HCT116 (cell line): ENCODE data around the gene LIMS2. TPM values are rescaled to one million over a fixed set of nuclear protein-coding genes. Genes with fewer than 3 reads are reported as not detected.

Experiments
- ATAC-seq: fragments of 200-7000 bp; cut with Tn5 transposase; 2 replicates; pipeline ENCODE4 v1.9.1; 2020; ENCODE audit warnings: mild to moderate bottlenecking, moderate library complexity
- BruUV-seq: library from RNA; stranded (reverse); fragments of 400-500 nt; replicated peaks from 2 replicates; lab custom pipeline; 2021; lab: Mats Ljungman, UMichigan
- CTCF ChIA-PET: fragments of 300-600 bp; sonication (Branson Sonifier 250); formaldehyde crosslinking; loops from one replicate; lab custom pipeline; 2021; ENCODE audit warnings: antibody characterized with exemption; lab: Charles Lee
- POLR2A ChIA-PET: fragments of 300-600, 350-600 bp; sonication (Branson Sonifier 250); formaldehyde crosslinking; loops from one replicate; lab custom pipeline; 2021; ENCODE audit warnings: antibody characterized with exemption; lab: Charles Lee
- RAD21 ChIA-PET, 2 experiments: fragments of 300-600 bp; sonication (Branson Sonifier 250); formaldehyde crosslinking; loops; one replicate each; lab custom pipeline; 2023; ENCODE audit warnings: low total read pairs in 2 of 2; ENCODE audit not compliant: uncharacterized antibody in 2 of 2, unreplicated experiment in 2 of 2, low non-redundant PET in 1 of 2; lab: Charles Lee
- DNase-seq: peaks from one replicate; pipeline ENCODE4 v3.0.0-alpha.2; 2010; ENCODE audit warnings: low read depth, low spot score
- H2AFZ ChIP-seq: fragments of 200-600 bp; shearing (Covaris generic), sonication (generic); 2 replicates; pipeline ENCODE4 v1.6.1; 2017; ENCODE audit warnings: low read depth, mixed run types, mixed read lengths, antibody characterized with exemption, low read length; ENCODE audit not compliant: poor library complexity, severe bottlenecking
- H3K27ac ChIP-seq: 2 replicates; pipeline ENCODE4 v1.5.1; 2012; ENCODE audit warnings: low read depth, low read length
- H3K27me3 ChIP-seq: fragments of 200-600 bp; sonication (generic); 2 replicates; pipeline ENCODE4 v1.6.1; 2016; ENCODE audit warnings: mixed run types, low read length, mixed read lengths; ENCODE audit not compliant: insufficient read depth
- H3K36me3 ChIP-seq, 2 experiments: fragments of 200-500 bp in 1 of 2; fragments of 200-600 bp in 1 of 2; sonication (Bioruptor generic) in 1 of 2; sonication (generic) in 1 of 2; 2 replicates each; pipeline versions ENCODE4 v1.5.1 to v1.6.1; 2014 to 2016; ENCODE audit warnings: low read length in 2 of 2, inconsistent platforms in 1 of 2, mixed read lengths in 1 of 2, mixed run types in 1 of 2; ENCODE audit not compliant: insufficient read depth in 2 of 2, control insufficient read depth in 1 of 2
- H3K4me1 ChIP-seq, 2 experiments: fragments of 200-600 bp in 1 of 2; sonication (generic) in 1 of 2; 2 replicates each; pipeline versions ENCODE4 v1.5.1 to v1.6.1; 2012 to 2017; ENCODE audit warnings: low read length in 2 of 2, inconsistent platforms in 1 of 2, mild to moderate bottlenecking in 1 of 2, mixed read lengths in 1 of 2, mixed run types in 1 of 2, moderate library complexity in 1 of 2; ENCODE audit not compliant: insufficient read depth in 2 of 2, control insufficient read depth in 1 of 2
- H3K4me2 ChIP-seq: fragments of 200-600 bp; sonication (generic); 2 replicates; pipeline ENCODE4 v1.6.1; 2017; ENCODE audit warnings: mixed run types, low read length, mixed read lengths
- H3K4me3 ChIP-seq, 2 experiments: fragments of 200-600 bp in 1 of 2; sonication (generic) in 1 of 2; replicated peaks in 1 of 2; 2 replicates each; pipeline ENCODE4 v1.5.1; 2011 to 2016; ENCODE audit warnings: low read length in 2 of 2, control low read depth in 1 of 2, low read depth in 1 of 2, mild to moderate bottlenecking in 1 of 2, mixed read lengths in 1 of 2, mixed run types in 1 of 2
- H3K79me2 ChIP-seq: fragments of 200-600 bp; sonication (generic); 2 replicates; pipeline ENCODE4 v1.6.1; 2017; ENCODE audit warnings: mild to moderate bottlenecking, mixed run types, low read length, moderate library complexity, mixed read lengths; ENCODE audit not compliant: insufficient read depth
- H3K9ac ChIP-seq: fragments of 200-600 bp; sonication (generic); 2 replicates; pipeline ENCODE4 v1.6.1; 2016; ENCODE audit warnings: low read length, mixed read lengths
- H3K9me2 ChIP-seq: fragments of 200-600 bp; sonication (generic), shearing (Covaris generic); 2 replicates; pipeline ENCODE4 v1.6.1; 2017; ENCODE audit warnings: mixed run types, mild to moderate bottlenecking, moderate library complexity; ENCODE audit not compliant: insufficient read depth
- H3K9me3 ChIP-seq, 2 experiments: fragments of 200-500 bp in 1 of 2; fragments of 200-600 bp in 1 of 2; sonication (Bioruptor generic) in 1 of 2; sonication (generic) in 1 of 2; 2 replicates each; pipeline ENCODE4 v1.6.1; 2014 to 2017; ENCODE audit warnings: low read length in 2 of 2, mixed read lengths in 2 of 2, inconsistent platforms in 1 of 2, low read depth in 1 of 2, mild to moderate bottlenecking in 1 of 2, mixed run types in 1 of 2, moderate library complexity in 1 of 2; ENCODE audit not compliant: control insufficient read depth in 1 of 2, insufficient read depth in 1 of 2
- H4K20me1 ChIP-seq: fragments of 200-600 bp; sonication (generic), shearing (Covaris generic); 2 replicates; pipeline ENCODE4 v1.6.1; 2017; ENCODE audit warnings: mixed run types, mild to moderate bottlenecking, moderate library complexity; ENCODE audit not compliant: insufficient read depth
- EZH2 ChIP-seq: fragments of 200-600 bp; sonication (generic); IDR thresholded peaks from 2 replicates; pipeline ENCODE4 v1.6.1; 2017; ENCODE audit warnings: antibody characterized with exemption, mixed run types
- POLR2A ChIP-seq: IDR thresholded peaks from 2 replicates; pipeline ENCODE4 v1.7.0; 2011; ENCODE audit warnings: borderline replicate concordance; ENCODE audit not compliant: insufficient read depth, insufficient read length; ENCODE audit errors: extremely low read depth
- RAD21 ChIP-seq: IDR thresholded peaks from 2 replicates; pipeline ENCODE4 v1.6.1; 2012; ENCODE audit warnings: low read depth, mild to moderate bottlenecking
- intact Hi-C: fragments of 100-400 bp; cut with micrococcal nuclease; formaldehyde crosslinking; loops from 2 replicates; pipeline ENCODE4 v1.10.0; 2022
- total RNA-seq: library from RNA; stranded (reverse); gene quantifications from one replicate; pipeline ENCODE4 v1.2.1, GENCODE V29; 2021; ENCODE audit not compliant: unreplicated experiment

The LIMS2 gene
- total RNA-seq, 1 experiment from 2014 or later = 3.7 TPM

- Histone ChIP-seq H3K4me3 (no peak overlapping the region), H3K79me2 (no peaks in the 10 kb centered on the region), H3K36me3 (peaks cover 31% of the 10 kb centered on the region in 2 experiments; a peak in 3 of 4 replicates), H3K4me2 (0 out of 2 replicates have a peak overlapping the region, but pooled peaks have one; percentile 1), H3K9me3 (no peaks in the 10 kb centered on the region), H3K27ac (peak overlapping the region; percentile 18; the same call in 1 of the 2 replicates), H3K9ac (no peak overlapping the region), H3K9me2 (no peaks in the 10 kb centered on the region), H3K4me1 (peaks cover 0 to 10% of the 10 kb centered on the region in 2 experiments; a peak in 2 of 4 replicates), H4K20me1 (no peaks in the 10 kb centered on the region), H3K27me3 (no peaks in the 10 kb centered on the region), H2AFZ (no peak overlapping the region)
- ATAC-seq (no peak; the same call in 1 of the 2 replicates), DNase-seq (no peak)
- intact Hi-C loops = loop anchor here (5.0 kb wide), 1 partner anchor 36 kb away; no protein-coding TSS in a partner anchor
- ChIA-PET POLR2A (no interaction called here), CTCF (no interaction called here), RAD21 (no interaction called here)
- TF ChIP-seq POLR2A = no peak
- BruUV-seq = no TSS peak
These were observed 46.1 kb upstream of the LIMS2 start for GRCh38 chr2:127721311-127721977.

GRCh38 chr2:127719301-127720218 is 44.2 kb upstream of the LIMS2 start:
- H4K20me1 ChIP-seq = no peaks in the 10 kb centered on the region
- ATAC-seq = no peak
- POLR2A ChIA-PET = no interaction called here

More at GRCh38 chr2:127719301-127720218, 44.2 kb upstream of the LIMS2 start:
- TF ChIP-seq RAD21 (no peak), POLR2A (no peak), EZH2 (no peak)
- no peak overlapping the region for H3K4me2 ChIP-seq
- intact Hi-C loops = loop anchor here (5.0 kb wide), 1 partner anchor 38 kb away; no protein-coding TSS in a partner anchor
- H3K9me2 ChIP-seq = no peaks in the 10 kb centered on the region
- DNase-seq = no peak
- H3K9me3 ChIP-seq = no peaks in the 10 kb centered on the region
- no peaks in the 10 kb centered on the region for H3K27me3 ChIP-seq
- no peak overlapping the region for H2AFZ ChIP-seq
- H3K9ac ChIP-seq = no peak overlapping the region
- peaks cover 30 to 31% of the 10 kb centered on the region in 2 experiments; a peak in 3 of 4 replicates for H3K36me3 ChIP-seq
- H3K79me2 ChIP-seq = no peaks in the 10 kb centered on the region
- no TSS peak for BruUV-seq
- no peak overlapping the region for H3K27ac ChIP-seq
- H3K4me3 ChIP-seq = no peak overlapping the region
- RAD21 ChIA-PET = no interaction called here
- peaks cover 0 to 10% of the 10 kb centered on the region in 2 experiments; a peak in 2 of 4 replicates for H3K4me1 ChIP-seq
- CTCF ChIA-PET = no interaction called here
